ENCODE results near the gene CGAS.
"Not testable (repeated sequence)": the region's sequence is repeated elsewhere in the genome, so short reads cannot be mapped to it uniquely, and the experiment has no call there.

Gene CGAS

GRCh38 chr6:73400656-73401055 lies 51.4 kb downstream of the CGAS start:
- Histone ChIP-seq H3K36me3 (ENCODE audit: control insufficient read depth, insufficient read depth, low read length) (no peaks in the 10 kb centered on the region), H3K27me3 (ENCODE audit: control insufficient read depth, insufficient read depth, low read length, poor library complexity, severe bottlenecking) (no peaks in the 10 kb centered on the region), H3K4me1 (ENCODE audit: control insufficient read depth, insufficient read depth, low read length) (no peaks in the 10 kb centered on the region), H3K9me3 (ENCODE audit: control insufficient read depth, low read length) (no peaks in the 10 kb centered on the region), H3K27ac (ENCODE audit: insufficient read depth, low read depth, low read length, poor library complexity, severe bottlenecking) (no peak overlapping the region), H3K4me3 (ENCODE audit: insufficient read depth, low read depth, low read length) (no peak overlapping the region)

GRCh38 chr6:73395875-73396274 lies 56.2 kb downstream of the CGAS start:
- no peaks in the 10 kb centered on the region for H3K36me3 ChIP-seq (ENCODE audit: control insufficient read depth, insufficient read depth, low read length)
- 95 to 96% methylated on average over 10 of the region's 10 CpGs for WGBS, 2 experiments
- H3K27ac ChIP-seq (ENCODE audit: insufficient read depth, low read depth, low read length, poor library complexity, severe bottlenecking), result no peak overlapping the region
- no peaks in the 10 kb centered on the region for H3K4me1 ChIP-seq (ENCODE audit: control insufficient read depth, insufficient read depth, low read length)
- H3K27me3 ChIP-seq (ENCODE audit: control insufficient read depth, insufficient read depth, low read length, poor library complexity, severe bottlenecking), result no peaks in the 10 kb centered on the region
- no peaks in the 10 kb centered on the region for H3K9me3 ChIP-seq (ENCODE audit: control insufficient read depth, low read length)
- H3K4me3 ChIP-seq (ENCODE audit: insufficient read depth, low read depth, low read length), result no peak overlapping the region

GRCh38 chr6:73394577-73395354 lies 57.3 kb downstream of the CGAS start, which contains the start of gene DDX43:
DDX43 (plus strand) TSS chr6:73394828; CDS start chr6:73394906, 78 bp downstream.
- WGBS, 2 experiments, result 96% methylated on average over 54 of the region's 54 CpGs
- Histone ChIP-seq H3K27me3 (ENCODE audit: control insufficient read depth, insufficient read depth, low read length, poor library complexity, severe bottlenecking) (no peaks in the 10 kb centered on the region), H3K27ac (ENCODE audit: insufficient read depth, low read depth, low read length, poor library complexity, severe bottlenecking) (no peak within 1 kb of the TSS), H3K4me3 (ENCODE audit: insufficient read depth, low read depth, low read length) (no peak within 1 kb of the TSS), H3K4me1 (ENCODE audit: control insufficient read depth, insufficient read depth, low read length) (no peaks in the 10 kb centered on the region), H3K9me3 (ENCODE audit: control insufficient read depth, low read length) (no peaks in the 10 kb centered on the region), H3K36me3 (ENCODE audit: control insufficient read depth, insufficient read depth, low read length) (no peaks in the 10 kb centered on the region)

DNA sequence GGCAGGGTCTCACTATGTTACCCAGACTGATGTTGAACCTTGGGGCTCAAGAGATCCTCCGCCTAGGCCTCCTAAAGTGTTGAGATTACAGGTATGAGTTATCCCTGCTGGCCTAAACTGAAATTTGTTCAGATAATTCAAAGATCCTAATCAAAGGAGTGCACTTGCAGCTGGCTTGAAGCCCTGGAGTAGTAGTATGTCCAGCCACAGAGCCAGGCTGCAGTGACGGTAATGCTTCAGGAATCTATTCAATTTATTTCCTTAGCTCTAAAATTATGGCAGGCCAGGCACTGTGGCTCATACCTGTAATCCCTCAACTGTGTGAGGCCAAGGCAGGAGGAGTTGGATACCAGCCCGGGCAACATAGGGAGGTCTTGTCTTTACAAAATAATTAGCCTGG lies 58.8 kb downstream of the CGAS start:
- H3K27ac ChIP-seq (ENCODE audit: insufficient read depth, low read depth, low read length, poor library complexity, severe bottlenecking), result no peak overlapping the region
- H3K27me3 ChIP-seq (ENCODE audit: control insufficient read depth, insufficient read depth, low read length, poor library complexity, severe bottlenecking), result peaks cover 4% of the 10 kb centered on the region
- no peaks in the 10 kb centered on the region for H3K36me3 ChIP-seq (ENCODE audit: control insufficient read depth, insufficient read depth, low read length)
- no peaks in the 10 kb centered on the region for H3K9me3 ChIP-seq (ENCODE audit: control insufficient read depth, low read length)
- H3K4me1 ChIP-seq (ENCODE audit: control insufficient read depth, insufficient read depth, low read length), result no peaks in the 10 kb centered on the region
- H3K4me3 ChIP-seq (ENCODE audit: insufficient read depth, low read depth, low read length), result no peak overlapping the region
- 88 to 94% methylated on average over 3 of the region's 3 CpGs for WGBS, 2 experiments

- not testable (repeated sequence) for H3K4me3 ChIP-seq (ENCODE audit: insufficient read depth, low read depth, low read length); H3K4me1 ChIP-seq (ENCODE audit: control insufficient read depth, insufficient read depth, low read length); H3K9me3 ChIP-seq (ENCODE audit: control insufficient read depth, low read length); H3K27me3 ChIP-seq (ENCODE audit: control insufficient read depth, insufficient read depth, low read length, poor library complexity, severe bottlenecking); H3K36me3 ChIP-seq (ENCODE audit: control insufficient read depth, insufficient read depth, low read length); H3K27ac ChIP-seq (ENCODE audit: insufficient read depth, low read depth, low read length, poor library complexity, severe bottlenecking)
- WGBS, 2 experiments, result 92 to 94% methylated on average over 2 to 4 of the region's 4 CpGs
Measured at GRCh38 chr6:73392188-73392587, 59.9 kb downstream of the CGAS start.

- 91 to 93% methylated on average over 2 of the region's 2 CpGs for WGBS, 2 experiments
- Histone ChIP-seq H3K27ac (ENCODE audit: insufficient read depth, low read depth, low read length, poor library complexity, severe bottlenecking) (no peak overlapping the region), H3K4me1 (ENCODE audit: control insufficient read depth, insufficient read depth, low read length) (no peaks in the 10 kb centered on the region), H3K9me3 (ENCODE audit: control insufficient read depth, low read length) (no peaks in the 10 kb centered on the region), H3K4me3 (ENCODE audit: insufficient read depth, low read depth, low read length) (no peak overlapping the region), H3K27me3 (ENCODE audit: control insufficient read depth, insufficient read depth, low read length, poor library complexity, severe bottlenecking) (peaks cover 4% of the 10 kb centered on the region), H3K36me3 (ENCODE audit: control insufficient read depth, insufficient read depth, low read length) (no peaks in the 10 kb centered on the region)
Measured at GRCh38 chr6:73391675-73392074, 60.4 kb downstream of the CGAS start.

DNA sequence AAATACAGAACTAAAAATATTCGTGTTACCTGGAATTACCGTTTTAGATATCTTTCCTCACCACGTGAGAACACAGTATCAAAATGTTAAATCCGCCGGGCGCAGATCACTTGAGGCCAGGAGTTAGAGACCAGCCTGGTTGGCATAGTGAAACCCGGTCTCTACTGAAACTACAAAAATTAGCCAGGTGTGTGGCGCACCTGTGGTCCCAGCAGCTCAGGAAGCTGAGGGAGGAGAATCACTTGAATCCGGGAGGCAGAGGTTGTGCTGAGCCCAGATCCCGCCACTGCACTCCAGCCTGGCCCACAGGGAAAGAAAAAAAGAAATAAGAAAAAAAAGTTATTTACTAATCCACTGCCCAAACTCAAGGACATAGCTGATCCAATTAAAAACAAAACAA lies 62.2 kb downstream of the CGAS start:
- no peaks in the 10 kb centered on the region for H3K4me1 ChIP-seq (ENCODE audit: control insufficient read depth, insufficient read depth, low read length)
- H3K36me3 ChIP-seq (ENCODE audit: control insufficient read depth, insufficient read depth, low read length), result no peaks in the 10 kb centered on the region
- H3K27me3 ChIP-seq (ENCODE audit: control insufficient read depth, insufficient read depth, low read length, poor library complexity, severe bottlenecking), result peaks cover 4% of the 10 kb centered on the region
- H3K9me3 ChIP-seq (ENCODE audit: control insufficient read depth, low read length), result no peaks in the 10 kb centered on the region
- WGBS, 2 experiments, result 84 to 87% methylated on average over 9 to 10 of the region's 10 CpGs
- H3K27ac ChIP-seq (ENCODE audit: insufficient read depth, low read depth, low read length, poor library complexity, severe bottlenecking), result no peak overlapping the region
- H3K4me3 ChIP-seq (ENCODE audit: insufficient read depth, low read depth, low read length), result no peak overlapping the region

DNA sequence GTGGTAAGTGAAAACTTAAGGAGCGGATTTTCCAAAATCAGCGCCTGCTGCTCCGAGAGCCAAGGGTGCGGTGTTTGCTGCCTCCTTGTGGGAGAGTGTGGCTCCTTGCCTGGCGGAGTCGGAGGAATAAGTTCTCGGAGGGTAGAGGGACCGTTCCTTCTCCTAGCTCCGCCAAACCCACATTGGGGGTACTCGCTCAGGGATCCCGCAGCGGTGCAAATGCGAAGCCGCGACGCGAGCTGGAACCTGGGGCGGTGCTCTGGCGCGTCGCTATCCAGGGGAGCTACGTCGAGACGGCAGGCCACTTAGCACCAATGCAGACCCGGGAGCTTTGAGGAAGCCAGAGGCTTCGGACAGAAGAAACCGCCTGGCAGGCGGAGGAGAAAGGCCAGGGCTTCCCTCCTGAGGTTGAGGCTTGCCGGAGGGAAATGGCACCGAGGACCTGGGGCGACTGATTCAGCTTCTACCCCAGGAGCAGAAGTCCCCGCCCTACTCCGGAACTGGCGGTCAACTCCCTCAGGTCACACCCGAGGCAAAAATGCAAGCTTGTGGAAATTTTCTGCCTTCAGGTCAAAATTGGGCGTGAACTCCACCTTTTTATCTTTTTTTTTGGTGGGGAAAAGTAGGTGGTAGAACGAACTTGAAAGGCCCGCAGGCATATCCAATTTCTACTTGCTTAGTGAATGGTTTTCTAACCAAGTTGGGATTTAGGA lies 63.1 kb downstream of the CGAS start:
- Histone ChIP-seq H3K4me3 (ENCODE audit: insufficient read depth, low read depth, low read length) (peak overlapping the region; percentile 57), H3K27ac (ENCODE audit: insufficient read depth, low read depth, low read length, poor library complexity, severe bottlenecking) (no peak overlapping the region), H3K9me3 (ENCODE audit: control insufficient read depth, low read length) (no peaks in the 10 kb centered on the region), H3K4me1 (ENCODE audit: control insufficient read depth, insufficient read depth, low read length) (no peaks in the 10 kb centered on the region), H3K27me3 (ENCODE audit: control insufficient read depth, insufficient read depth, low read length, poor library complexity, severe bottlenecking) (peaks cover 4% of the 10 kb centered on the region), H3K36me3 (ENCODE audit: control insufficient read depth, insufficient read depth, low read length) (no peaks in the 10 kb centered on the region)
- 3 to 5% methylated on average over 38 of the region's 38 CpGs for WGBS, 2 experiments

DNA sequence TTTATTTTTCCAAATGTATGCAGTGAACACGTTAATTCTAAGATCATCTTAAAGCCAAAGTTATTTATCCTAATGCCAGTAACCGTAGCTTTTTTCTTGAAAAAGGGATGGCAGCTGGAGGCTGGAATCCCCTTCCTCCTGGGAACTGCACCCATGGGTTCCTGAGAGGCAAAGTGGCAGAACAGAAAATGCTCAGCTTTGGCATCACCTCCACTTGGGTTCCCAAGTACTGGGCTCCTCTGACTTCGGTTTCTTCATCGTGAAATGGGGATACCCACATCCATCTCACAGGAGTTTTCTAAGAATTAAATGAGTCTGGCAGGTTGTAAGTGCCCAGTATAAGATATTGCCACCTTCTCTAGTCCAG lies 63.7 kb downstream of the CGAS start:
- Histone ChIP-seq H3K27ac (ENCODE audit: insufficient read depth, low read depth, low read length, poor library complexity, severe bottlenecking) (no peak overlapping the region), H3K9me3 (ENCODE audit: control insufficient read depth, low read length) (no peaks in the 10 kb centered on the region), H3K4me3 (ENCODE audit: insufficient read depth, low read depth, low read length) (peak overlapping the region; percentile 57), H3K4me1 (ENCODE audit: control insufficient read depth, insufficient read depth, low read length) (no peaks in the 10 kb centered on the region), H3K27me3 (ENCODE audit: control insufficient read depth, insufficient read depth, low read length, poor library complexity, severe bottlenecking) (peaks cover 4% of the 10 kb centered on the region), H3K36me3 (ENCODE audit: control insufficient read depth, insufficient read depth, low read length) (no peaks in the 10 kb centered on the region)
- 52 to 57% methylated on average over 4 of the region's 4 CpGs for WGBS, 2 experiments

DNA sequence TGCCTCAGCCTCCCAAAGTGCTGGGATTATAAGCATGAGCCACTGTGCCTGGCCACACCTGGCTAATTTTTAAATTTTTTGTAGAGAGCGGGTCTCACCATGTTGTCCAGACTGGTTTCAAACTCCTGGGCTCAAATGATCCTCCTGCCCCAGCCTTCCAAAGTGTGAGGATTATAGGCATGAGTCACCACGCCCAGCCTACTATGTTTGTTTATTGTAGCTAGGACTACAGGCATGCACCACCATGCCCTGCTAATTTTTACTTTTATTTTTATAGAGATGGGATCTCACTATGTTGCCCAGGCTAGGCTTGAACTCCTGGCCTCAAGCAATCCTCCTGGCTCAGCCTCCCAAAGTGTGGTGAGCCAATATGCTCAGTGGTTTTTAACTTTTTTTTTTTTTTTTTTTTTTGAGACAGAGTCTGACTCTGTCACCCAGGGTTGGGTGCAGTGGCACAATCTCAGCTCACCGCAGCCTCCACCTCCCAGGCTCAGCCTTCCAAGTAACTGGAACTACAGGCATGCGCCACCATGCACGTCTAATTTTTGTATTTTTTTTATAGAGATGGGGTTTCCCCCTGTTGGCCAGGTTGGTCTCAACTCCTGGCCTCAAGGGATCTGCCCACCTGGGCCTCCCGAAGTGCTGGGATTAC lies 69.5 kb downstream of the CGAS start:
- 94 to 95% methylated on average over 6 of the region's 6 CpGs for WGBS, 2 experiments
- Histone ChIP-seq H3K9me3 (ENCODE audit: control insufficient read depth, low read length) (no peaks in the 10 kb centered on the region), H3K27ac (ENCODE audit: insufficient read depth, low read depth, low read length, poor library complexity, severe bottlenecking) (no peak overlapping the region), H3K36me3 (ENCODE audit: control insufficient read depth, insufficient read depth, low read length) (no peaks in the 10 kb centered on the region), H3K4me1 (ENCODE audit: control insufficient read depth, insufficient read depth, low read length) (no peaks in the 10 kb centered on the region), H3K27me3 (ENCODE audit: control insufficient read depth, insufficient read depth, low read length, poor library complexity, severe bottlenecking) (no peaks in the 10 kb centered on the region), H3K4me3 (ENCODE audit: insufficient read depth, low read depth, low read length) (no peak overlapping the region)

Data from ectodermal cell (in vitro differentiated cells).